Activated T-cell treated with anti-CD3 and anti-CD28 coated beads, Interleukin-2, amount 50 U/mL, for 1 hour (primary cell): Measurements from ENCODE around the gene TMEM218.
A peak's percentile ranks its signal among the peaks of the same experiment; 100 is the strongest.
"Not testable (repeated sequence)": the region's sequence is repeated elsewhere in the genome, so short reads cannot be mapped to it uniquely, and the experiment has no call there.

Source experiments
- DNase-seq: peaks from one replicate; pipeline ENCODE4 v3.0.0-alpha.2; 2020

TMEM218 gene

DNA sequence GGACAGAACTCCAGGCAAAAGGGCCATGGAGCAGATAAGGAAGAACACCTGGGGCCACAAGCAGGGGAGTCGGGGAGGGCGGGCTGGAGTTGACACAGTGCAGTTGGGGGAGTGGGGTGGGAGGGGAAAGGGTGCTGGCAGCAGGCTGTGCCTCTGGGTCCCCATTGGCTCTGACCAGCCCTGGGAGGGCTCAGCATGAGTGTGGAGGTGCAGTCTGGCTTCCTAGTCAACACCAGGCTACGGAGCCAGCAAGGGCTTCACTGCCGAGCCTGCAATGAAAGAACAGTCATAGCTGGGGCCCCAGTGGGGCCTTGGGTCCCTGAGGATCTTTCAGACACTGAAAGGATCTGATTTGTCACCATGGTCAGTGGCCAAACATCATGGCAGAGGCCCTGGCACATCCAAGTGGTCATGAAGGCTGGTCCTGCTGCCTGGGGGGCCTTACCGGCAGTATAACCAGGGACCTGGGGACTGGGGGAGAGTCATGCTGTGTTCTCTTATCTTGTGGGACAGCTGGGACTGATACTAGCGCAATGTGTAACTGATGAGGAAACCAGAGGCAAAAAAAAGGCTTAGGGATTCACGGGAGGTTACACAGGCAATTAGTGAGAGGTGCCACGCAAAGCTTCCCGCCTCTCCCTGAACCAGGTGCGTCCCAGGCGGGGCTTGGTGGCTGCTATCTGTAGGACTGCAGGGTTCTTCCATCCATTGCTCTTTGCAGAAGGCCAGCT, 36.8 kb downstream of the TMEM218 start:
- DNase-seq = no peak

DNA sequence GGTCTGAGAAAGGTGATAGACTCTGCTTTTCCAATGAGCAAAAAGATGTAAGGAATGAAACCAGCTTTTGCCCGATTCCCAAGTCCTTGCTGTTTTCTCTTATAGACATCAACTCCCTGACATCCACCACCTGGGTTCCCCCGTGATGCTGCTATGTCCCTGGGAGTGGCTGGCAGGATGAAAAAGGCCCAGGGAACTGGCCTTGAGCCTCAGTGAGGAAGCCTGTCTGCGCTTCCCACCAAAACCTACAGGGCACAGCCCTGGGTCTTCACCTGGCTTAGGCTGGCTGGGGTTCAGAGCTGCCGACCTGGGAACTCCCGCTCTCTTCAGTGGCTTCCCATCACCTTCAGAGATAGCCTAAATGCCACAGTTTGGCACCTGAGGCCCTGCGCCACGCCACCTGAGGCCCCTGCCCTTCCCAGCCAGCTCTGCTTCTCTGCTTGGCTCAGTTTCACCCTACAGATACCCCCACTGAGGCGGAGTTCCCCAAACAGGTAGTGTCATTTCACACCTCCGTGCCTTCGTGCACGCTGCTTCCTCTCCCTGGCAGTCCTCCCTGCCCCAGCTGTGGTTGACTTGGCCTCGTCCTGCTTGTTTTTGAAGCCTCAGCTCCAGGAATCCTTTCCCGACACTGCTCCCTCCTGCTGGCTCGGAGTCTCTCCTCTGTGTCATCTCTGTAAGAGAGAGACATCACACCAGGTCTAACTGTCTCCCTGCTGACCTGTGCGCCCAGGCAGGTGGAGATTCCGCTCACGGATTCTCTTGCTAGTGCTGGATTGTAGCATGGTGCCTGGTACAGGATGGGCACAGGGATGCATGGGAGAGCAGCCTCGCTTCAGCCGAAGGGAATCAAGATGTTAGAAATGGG, 37.6 kb downstream of the TMEM218 start:
- DNase-seq = no peak

DNA sequence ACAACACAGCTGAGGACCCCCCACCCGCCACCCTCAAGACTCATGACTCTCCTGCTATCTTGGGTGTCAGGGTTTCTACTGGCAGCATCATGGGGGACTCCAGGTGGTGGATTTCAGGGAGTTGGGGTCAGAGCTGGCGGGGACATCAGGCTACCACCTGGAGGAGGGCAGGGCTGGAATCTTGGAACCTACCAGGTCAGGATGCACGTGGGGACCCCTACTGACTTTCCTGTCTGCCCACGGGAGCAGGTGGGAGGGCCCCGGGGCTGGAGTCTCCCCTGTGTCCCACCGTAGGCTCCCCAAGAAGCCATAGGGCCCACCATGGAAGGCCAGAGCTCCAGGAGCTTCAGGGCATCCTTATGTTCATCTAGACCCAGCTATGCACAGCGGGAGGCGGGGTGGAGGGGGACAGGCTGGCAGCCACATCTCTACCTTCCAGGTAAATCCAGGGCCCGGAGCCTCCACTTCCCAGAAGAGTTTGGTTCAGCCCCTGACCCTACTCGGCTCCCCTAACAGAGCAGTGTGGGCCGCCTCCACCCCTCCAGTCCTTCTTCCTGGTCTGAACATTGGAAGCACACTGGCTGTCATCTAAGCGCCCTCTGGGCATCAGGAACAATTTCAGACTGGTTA, 38.4 kb downstream of the TMEM218 start:
- DNase-seq = no peak

DNA sequence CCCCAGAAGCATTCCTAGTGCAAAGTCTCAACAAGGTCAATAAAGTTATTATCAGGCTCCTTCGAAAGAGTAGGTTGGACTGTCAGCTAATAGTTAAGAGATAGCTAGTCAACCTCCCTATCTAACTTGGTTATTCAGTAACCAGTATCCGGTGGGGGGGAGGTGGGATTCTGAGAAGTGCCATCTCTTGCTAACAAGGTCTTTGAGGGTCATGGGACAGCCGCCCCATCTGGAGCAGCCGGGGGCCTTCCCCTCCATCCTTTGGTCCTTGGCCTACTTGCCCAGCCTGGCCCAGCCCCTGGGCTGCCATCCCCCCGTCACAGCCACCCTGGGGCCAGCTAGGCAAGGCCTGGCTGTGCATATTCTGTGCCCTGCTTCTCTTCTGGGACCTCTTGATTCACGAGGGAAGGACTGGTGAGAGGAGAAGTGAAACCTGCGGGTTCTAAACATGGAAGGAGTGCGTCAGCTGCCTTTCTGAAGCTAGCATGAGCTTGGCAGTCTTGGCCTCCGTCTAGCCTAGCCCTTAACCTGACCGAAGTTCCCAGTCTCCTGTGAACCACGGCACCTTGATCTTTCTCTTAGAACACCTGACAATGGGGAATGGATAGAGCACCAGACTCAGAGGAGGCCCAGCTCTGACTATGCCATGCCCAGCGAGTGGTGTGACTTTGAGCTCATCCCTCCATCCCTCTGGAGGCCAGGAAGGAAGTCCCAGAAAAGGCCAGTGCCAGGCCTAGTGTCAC, 39.0 kb downstream of the TMEM218 start:
- no peak for DNase-seq

DNA sequence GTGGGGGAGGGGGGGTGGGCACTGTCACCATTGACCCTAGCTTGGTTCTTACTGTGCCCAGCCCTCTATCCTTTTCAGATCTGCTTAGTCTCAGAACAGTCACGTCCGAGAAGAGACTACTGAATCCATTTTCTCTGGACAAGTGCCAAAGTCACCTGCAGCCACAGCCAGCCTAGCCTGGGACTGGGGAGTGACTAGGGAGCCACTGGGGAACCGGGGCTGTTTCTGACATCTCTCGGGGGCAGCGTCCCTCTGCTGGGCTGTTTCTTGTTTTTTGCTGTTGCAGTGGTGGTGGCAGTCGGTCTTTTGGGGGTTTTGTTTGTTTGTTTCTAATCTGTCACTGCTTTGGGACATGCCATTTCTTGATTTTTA, 39.6 kb downstream of the TMEM218 start:
- no peak for DNase-seq

DNA sequence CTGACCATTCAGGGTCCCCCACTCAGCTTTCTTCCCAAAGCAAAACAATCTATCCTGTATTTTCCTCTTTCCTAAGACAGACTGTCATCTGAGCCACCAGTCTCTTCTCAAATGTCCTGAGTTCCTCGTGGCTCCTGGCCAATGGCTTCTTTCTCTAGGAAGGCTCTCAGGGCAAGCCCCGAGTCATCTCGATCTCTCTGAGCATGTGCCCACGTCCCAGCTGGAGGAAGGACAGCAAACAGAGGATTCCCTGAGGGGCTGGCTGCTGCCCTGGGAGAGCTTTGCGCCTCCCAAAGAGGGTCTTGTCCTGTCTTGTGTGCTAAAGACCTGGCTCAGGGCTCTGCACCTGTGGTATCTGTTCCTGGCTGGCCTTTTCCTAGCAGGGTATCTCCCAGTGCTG, 40.0 kb downstream of the TMEM218 start:
- DNase-seq = no peak

DNA sequence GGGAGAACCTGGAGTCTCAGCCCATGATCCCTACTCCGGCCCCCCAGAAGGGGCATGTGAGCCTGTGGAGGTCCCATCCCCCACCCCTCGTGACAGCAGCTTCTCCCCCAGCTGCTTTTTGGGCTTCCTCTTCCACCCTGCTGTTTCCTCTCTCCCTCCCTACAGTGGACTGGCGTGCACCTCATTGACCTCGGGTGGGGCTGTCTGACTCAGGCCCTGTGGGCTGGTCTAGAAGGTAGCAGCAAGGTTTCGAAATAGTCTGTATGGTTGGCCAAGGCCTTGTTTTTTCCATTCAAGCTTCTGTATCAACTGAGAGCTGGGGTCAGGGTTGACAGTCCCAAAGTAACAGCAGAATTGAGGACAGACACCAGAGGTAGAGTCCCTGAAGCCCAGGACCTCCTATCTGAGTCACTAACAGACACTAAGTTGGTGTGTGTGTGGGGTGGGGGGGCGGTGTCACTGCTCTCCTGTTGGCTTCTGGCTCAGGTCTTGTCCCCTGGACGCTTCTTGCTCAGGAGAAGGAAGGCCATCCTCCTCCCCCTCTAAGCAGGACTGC, 40.6 kb downstream of the TMEM218 start:
- DNase-seq = no peak

DNA sequence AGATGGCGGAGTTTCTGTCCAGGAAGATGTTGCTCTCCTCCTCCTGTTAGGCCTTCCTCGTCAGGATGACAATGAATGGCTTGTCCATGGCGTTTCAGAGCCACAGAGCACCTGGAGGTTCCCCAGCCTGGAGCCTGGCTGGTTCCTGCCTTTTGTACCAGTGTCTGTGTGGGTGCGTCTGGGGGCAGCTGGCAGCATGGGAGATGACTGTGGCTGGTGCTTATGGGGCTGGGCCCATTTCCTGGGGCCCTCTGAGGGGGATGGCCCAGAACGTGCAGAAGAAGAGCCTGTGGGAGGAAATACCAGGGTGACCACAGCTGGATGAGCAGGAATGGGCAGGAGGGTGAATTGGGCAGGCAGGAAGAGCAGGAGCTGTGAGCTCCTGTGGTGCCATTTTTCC, 41.6 kb downstream of the TMEM218 start:
- DNase-seq = no peak

DNA sequence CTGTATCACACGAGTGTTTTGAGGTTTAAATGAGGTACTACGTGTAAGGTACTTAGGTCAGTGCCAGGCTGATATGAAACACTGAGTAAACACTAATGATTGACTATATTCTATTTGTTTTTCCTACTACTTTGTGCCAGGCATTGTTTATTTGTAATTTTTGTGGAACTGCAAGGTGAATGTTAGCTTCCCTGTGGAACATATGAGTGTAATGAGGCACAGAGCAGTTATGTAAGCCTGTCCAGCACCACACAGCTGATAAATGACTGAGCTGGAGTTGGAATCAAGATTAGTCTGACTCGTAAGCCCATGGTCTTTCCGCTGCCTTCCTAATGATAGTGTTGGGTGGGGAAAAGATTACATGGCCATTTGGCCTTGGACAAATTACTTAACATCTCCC, 42.4 kb downstream of the TMEM218 start:
- DNase-seq = no peak

DNA sequence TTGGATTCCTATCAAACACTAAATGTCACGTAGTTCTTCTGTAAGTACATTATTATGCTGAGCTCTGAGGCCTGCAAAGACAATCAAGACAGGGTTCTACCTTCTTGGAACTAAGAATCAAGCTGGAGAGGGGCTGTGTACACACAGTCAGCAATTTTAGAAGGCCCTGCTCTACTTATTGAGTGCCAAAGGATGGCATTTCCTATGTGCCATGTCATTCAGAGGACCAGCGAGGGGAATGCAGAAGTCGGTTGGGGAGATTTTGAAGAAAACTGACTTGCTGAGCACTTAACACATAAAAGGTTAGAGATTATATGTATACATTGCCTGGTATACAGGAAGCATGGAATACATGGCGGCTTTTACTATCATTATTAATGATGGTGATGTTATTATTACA, 43.1 kb downstream of the TMEM218 start:
- DNase-seq = no peak

DNA sequence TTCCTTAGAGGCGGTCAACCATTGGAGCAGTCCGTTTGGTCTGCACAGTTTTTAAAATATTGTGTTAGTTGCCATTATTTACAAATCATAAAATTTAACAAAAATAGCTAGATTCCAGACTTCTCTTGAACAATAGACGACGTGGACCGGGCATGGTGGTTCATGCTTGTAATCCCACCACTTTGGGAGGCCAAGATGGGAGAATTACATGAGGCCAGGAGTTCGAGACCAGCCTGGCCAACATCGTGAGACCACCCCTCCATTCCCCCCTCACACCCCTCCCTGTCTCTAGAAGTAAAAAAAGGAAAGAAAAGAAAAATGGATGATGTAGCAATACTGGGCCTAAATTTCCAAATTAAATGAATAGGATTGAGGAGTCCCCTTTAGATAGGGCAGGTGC, 47.4 kb downstream of the TMEM218 start:
- no peak for DNase-seq

DNA sequence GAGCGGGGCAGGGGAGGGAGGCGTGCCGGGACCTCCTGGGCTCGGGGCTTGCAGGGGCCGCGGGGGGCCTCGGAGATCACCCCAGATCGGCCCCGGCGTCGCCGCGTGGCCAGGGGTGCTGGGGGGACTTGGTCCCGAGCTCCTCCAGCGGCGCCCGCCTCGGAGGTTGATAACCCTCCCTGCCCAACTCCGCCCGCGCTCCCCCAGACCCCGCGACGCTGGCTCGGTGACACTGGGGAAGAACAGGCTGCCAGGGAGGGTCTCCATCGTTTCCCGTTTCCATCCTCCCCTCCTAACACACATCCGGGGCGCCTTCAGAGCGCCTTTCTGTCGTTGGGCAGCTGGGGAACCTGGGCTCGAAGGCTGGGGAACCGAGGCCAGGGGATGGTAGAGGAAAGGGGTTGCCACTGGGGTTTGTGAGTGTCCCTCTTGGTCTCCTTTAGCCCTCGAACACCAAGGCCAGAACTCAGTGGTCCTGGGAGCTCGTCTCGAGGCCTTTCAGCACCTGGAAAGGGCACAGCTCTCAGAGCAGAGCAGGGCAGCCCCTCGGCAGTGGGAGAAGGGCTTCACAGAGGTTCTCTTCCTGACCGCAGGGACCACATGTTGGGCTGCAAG, 47.9 kb downstream of the TMEM218 start:
- no peak for DNase-seq

DNA sequence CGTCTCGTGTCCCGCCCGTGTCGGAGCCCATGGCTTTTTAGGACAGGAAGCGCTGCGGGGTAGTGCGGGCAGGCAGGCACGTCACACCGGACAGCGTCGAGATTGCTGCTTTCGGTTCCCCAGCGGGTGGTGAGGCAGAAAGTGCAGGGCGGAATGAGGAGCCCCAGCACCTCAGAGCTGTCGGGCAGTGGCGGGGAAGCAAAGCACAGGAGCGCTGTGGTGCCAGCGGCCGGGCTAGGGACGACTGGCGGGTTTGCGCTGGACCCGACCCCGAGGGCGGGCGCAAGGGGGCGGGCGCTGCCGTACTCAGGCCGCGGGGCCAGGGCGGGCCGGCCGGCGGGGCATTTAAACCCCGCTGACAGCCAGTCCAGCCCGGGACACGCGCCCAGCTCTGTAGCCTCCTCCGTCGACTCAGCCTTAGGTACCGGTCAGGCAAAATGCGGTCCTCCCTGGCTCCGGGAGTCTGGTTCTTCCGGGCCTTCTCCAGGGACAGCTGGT, 48.4 kb downstream of the TMEM218 start, which contains the start of gene SLC37A2:
Gene SLC37A2, plus strand, starts transcription at position 375 of the 498 bp plus-strand sequence. Its CDS starts 63 bp downstream, at position 438.
- peak; percentile 39 for DNase-seq

DNA sequence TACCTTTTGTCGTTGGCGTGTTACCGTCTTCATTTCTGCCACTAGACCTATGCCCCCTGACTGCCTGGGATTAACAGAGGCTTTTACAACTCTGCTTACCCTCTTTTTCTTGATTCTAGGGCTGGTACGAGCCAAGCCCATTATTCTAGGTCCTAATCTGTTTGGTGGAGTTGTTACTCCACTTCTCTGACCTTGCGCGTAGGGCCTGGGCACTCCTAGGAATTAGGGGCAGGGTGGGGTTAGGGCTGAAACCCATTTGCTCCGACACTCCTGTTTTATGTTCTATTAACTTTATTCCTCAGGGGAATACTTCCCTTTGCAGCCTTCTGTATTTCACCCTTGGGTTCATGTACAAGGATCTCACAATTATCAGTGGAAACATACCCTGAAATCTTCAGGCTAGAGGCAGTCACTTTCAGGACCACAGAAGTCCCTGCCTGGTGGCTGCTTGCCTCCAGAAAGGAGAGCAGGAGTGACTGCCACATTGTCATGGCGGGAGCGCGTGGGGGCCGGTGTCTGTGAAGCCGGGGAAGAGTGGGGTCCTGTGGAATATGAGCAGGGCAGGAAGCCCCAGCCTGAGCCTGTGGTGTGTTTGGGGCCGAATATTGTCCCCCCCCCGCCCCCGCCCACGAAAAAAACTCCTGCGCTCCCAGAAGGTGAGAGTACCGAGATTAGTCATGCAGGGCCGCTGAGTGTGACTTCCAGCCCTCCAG, 49.1 kb downstream of the TMEM218 start:
- no peak for DNase-seq

DNA sequence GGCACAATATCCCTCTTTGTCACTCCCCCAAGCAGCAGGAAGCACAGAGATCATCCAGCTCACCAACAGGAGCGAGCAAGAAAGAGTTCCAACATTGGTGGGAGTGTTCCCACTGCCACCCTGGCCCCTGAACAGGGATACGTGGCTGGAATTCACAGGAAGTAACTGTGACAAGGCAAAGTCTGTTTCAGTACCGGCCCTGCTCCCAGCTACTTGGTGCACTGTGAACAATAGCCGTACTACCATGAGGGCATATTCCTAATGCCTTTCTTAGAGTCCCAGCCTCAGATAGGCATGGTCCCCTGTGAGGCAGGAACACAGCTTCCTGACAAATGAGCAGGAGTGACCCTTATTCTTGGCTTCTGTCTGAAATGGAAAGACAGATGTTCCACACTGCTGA, 50.1 kb downstream of the TMEM218 start:
- DNase-seq = no peak

DNA sequence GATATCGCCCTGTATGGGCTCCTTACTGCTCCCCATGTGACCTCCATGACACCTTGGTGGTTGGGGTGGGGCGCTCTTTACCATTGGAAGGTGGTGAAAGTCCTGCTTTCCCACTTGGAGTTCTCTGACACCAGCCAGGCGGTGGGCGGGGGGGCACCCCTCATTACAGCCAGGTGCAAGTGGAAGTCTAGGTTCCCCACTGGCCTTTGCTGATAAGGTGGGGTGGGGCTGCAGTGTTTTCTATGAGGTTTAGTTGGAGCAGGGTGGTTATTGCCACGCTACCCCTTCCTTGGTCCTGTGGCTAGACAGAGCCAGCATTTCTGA, 53.8 kb downstream of the TMEM218 start:
- no peak for DNase-seq

DNA sequence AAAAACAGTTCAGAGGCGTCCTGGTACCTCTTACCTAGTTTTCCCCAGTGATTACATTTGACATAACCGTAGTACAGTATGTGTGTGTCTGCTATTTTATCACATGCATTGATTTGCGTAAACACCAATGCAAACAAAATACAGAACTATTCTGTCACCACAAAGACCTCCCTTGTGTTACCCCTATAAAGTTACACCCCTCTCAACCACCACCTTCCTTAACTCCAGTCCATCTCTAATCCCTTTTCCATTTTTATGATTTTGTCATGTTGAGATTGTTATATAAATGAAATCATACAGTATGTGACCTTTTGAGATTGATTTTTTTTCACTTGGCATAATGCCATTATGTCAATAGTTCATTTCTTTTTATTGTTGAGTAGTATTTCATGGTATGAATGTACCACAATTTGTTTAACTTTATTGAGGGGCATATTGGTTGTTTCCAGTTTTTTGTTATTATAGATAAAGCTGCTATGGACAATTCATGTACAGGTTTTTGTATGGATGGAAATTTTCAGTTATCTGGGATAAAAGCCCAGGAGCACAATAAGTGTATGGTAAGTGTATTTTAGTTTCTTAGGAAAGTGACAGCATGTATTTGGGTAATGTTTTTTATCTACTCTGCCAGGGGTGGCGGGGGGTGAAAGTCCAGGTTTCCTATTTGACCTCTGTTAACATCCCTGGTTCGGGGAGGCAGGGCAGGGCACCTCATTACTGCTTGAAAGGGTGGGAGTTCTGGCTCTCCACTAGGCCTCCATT, 54.3 kb downstream of the TMEM218 start:
- DNase-seq = no peak

DNA sequence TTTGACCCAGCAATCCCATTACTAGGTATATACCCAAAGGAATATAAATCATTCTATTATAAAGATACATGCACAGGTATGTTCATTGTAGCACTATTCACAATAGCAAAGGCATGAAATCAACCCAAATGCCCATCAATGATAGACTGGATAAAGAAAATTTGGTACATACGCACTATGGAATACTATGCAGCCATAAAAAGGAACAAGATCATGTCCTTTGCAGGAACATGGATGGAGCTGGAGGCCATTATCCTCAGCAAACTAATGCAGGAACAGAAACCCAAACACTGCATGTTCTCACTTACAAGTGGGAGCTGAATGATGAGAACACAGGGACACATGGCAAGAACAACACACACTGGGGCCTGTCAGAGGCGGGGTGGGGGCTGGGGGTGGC, 55.3 kb downstream of the TMEM218 start:
- DNase-seq = not testable (repeated sequence)

DNA sequence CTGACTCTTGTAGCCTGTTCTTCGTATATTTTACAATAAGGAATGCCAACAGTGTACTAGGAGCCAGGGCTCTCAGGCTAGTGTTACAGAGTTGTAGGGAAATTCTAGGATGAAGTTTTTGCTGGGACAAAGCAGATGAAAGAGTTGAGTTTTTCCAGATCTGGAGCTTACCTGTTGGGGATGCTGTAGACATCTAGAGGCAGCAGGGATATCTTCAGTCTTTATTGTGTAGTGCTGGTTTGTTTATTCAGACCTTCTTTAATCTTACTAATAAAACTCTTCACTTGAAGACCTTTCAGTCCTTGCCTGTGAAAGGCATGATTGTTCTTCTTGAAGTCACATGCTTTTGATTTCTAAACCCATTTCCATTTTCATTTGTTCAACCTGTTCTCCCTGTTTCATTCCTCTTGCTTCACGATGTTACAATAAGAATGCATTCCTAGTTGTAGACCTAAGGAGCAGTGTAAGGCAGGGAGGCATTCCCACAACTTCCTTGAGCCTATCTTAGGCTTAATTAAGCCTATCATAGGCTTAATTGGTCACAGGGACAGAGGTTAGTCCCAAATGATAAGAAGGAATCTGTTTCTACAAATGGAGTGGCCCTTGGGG, 56.2 kb downstream of the TMEM218 start:
- DNase-seq = no peak

DNA sequence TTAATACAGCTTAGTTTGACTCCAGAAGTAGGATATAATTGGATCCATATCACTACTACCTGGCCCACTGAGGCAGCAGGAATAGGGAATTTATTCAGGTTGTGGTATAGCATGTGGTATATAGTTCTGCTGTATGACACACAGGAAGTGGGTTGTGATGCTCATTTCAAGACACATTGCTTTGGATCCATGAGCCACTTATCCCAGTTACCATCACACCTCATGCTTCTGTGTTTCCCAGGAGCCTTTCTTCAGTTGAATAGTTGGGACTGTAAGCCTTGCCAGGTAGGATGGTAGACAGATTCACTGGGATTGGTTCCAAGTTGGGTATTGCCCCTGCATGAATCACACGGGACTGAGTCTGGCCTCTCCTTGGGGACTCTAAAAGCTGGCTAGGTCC, 58.3 kb downstream of the TMEM218 start:
- DNase-seq = no peak
